Measurements from ENCODE around the gene FBXL13.
A peak's percentile ranks its signal among the peaks of the same experiment; 100 is the strongest.
"Not testable (repeated sequence)": the region's sequence is repeated elsewhere in the genome, so short reads cannot be mapped to it uniquely, and the experiment has no call there.

The FBXL13 gene

GRCh38 chr7:103074519-103075336, at the start of gene FBXL13, which contains the start of gene ARMC10:
Gene FBXL13, minus strand, starts transcription at chr7:103074796.
Gene ARMC10, plus strand, starts transcription at chr7:103075140. Its CDS starts 133 bp downstream, at chr7:103075273.
- peak; percentile 89 for DNase-seq

GRCh38 chr7:103123529-103123928, 48.9 kb upstream of the FBXL13 start:
- no peak for DNase-seq

GRCh38 chr7:103121641-103122040, 47.0 kb upstream of the FBXL13 start:
- DNase-seq, result no peak

- DNase-seq, result no peak
Observed at GRCh38 chr7:103120362-103120761, 45.8 kb upstream of the FBXL13 start.

GRCh38 chr7:103119791-103120291, 45.2 kb upstream of the FBXL13 start:
- no peak for DNase-seq

GRCh38 chr7:103117465-103117864, 42.9 kb upstream of the FBXL13 start:
- DNase-seq, result no peak

- DNase-seq, result no peak
Observed at GRCh38 chr7:103116991-103117390, 42.4 kb upstream of the FBXL13 start.

GRCh38 chr7:103116511-103116910, 41.9 kb upstream of the FBXL13 start:
- no peak for DNase-seq

GRCh38 chr7:103115771-103116170, 41.2 kb upstream of the FBXL13 start:
- DNase-seq, result no peak

GRCh38 chr7:103114576-103115008, 40.0 kb upstream of the FBXL13 start:
- no peak for DNase-seq

- DNase-seq, result no peak
Observed at GRCh38 chr7:103113164-103113563, 38.6 kb upstream of the FBXL13 start.

GRCh38 chr7:103106703-103107070, 32.1 kb upstream of the FBXL13 start:
- DNase-seq, result not testable (repeated sequence)

- no peak for DNase-seq
Observed at GRCh38 chr7:103106005-103106702, 31.6 kb upstream of the FBXL13 start.

- no peak for DNase-seq
Observed at GRCh38 chr7:103101543-103101942, 26.9 kb upstream of the FBXL13 start.

GRCh38 chr7:103100348-103100747, 25.8 kb upstream of the FBXL13 start:
- no peak for DNase-seq

- no peak for DNase-seq
Observed at GRCh38 chr7:103097041-103097440, 22.4 kb upstream of the FBXL13 start.

GRCh38 chr7:103095558-103095957, 21.0 kb upstream of the FBXL13 start:
- not testable (repeated sequence) for DNase-seq

- no peak for DNase-seq
Observed at GRCh38 chr7:103094102-103094501, 19.5 kb upstream of the FBXL13 start.

- DNase-seq, result no peak
Observed at GRCh38 chr7:103093429-103093828, 18.8 kb upstream of the FBXL13 start.

- DNase-seq, result not testable (repeated sequence)
Observed at GRCh38 chr7:103092321-103092720, 17.7 kb upstream of the FBXL13 start.

- DNase-seq, result no peak
Observed at GRCh38 chr7:103083210-103083609, 8.6 kb upstream of the FBXL13 start.

- DNase-seq, result no peak
Observed at GRCh38 chr7:103082497-103082896, 7.9 kb upstream of the FBXL13 start.

- no peak for DNase-seq
Observed at GRCh38 chr7:103080923-103081322, 6.3 kb upstream of the FBXL13 start.

GRCh38 chr7:103079836-103080235, 5.2 kb upstream of the FBXL13 start:
- no peak for DNase-seq
